KG1 (cell line): ENCODE data around the gene COL15A1.

ENCODE experiments used
- DNase-seq: peaks from one replicate; lab custom pipeline; 2025; lab: John Stamatoyannopoulos, UW

COL15A1 gene

GRCh38 chr9:98949565-98949964 is 5.9 kb downstream of the COL15A1 start:
- no peak for DNase-seq

GRCh38 chr9:98950262-98950661 is 6.6 kb downstream of the COL15A1 start:
- DNase-seq, result no peak

GRCh38 chr9:98951967-98952366 is 8.3 kb downstream of the COL15A1 start:
- no peak for DNase-seq

- DNase-seq, result no peak
Observed at GRCh38 chr9:98953581-98954243, 10.0 kb downstream of the COL15A1 start.

- DNase-seq, result no peak
Observed at GRCh38 chr9:98954244-98954610, 10.5 kb downstream of the COL15A1 start.

GRCh38 chr9:98955259-98955658 is 11.6 kb downstream of the COL15A1 start:
- no peak for DNase-seq

GRCh38 chr9:98957826-98958225 is 14.1 kb downstream of the COL15A1 start:
- DNase-seq, result no peak

- no peak for DNase-seq
Observed at GRCh38 chr9:98958271-98958984, 14.7 kb downstream of the COL15A1 start.

- no peak for DNase-seq
Observed at GRCh38 chr9:98960409-98960808, 16.7 kb downstream of the COL15A1 start.

GRCh38 chr9:98961513-98962180 is 17.9 kb downstream of the COL15A1 start:
- DNase-seq, result no peak

- no peak for DNase-seq
Observed at GRCh38 chr9:98962181-98962560, 18.5 kb downstream of the COL15A1 start.

- DNase-seq, result no peak
Observed at GRCh38 chr9:98962861-98963260, 19.2 kb downstream of the COL15A1 start.

- no peak for DNase-seq
Observed at GRCh38 chr9:98964201-98964600, 20.5 kb downstream of the COL15A1 start.

GRCh38 chr9:98964911-98965336 is 21.2 kb downstream of the COL15A1 start:
- DNase-seq, result no peak

GRCh38 chr9:98966676-98967075 is 23.0 kb downstream of the COL15A1 start:
- DNase-seq, result no peak

GRCh38 chr9:98967257-98967656 is 23.6 kb downstream of the COL15A1 start:
- DNase-seq, result no peak

- no peak for DNase-seq
Observed at GRCh38 chr9:98967680-98968079, 24.0 kb downstream of the COL15A1 start.

GRCh38 chr9:98968601-98969337 is 25.1 kb downstream of the COL15A1 start:
- DNase-seq, result no peak

GRCh38 chr9:98970532-98971041 is 26.9 kb downstream of the COL15A1 start:
- DNase-seq, result no peak

- DNase-seq, result no peak
Observed at GRCh38 chr9:98971168-98971914, 27.6 kb downstream of the COL15A1 start.

GRCh38 chr9:98971915-98972223 is 28.2 kb downstream of the COL15A1 start:
- DNase-seq, result no peak

- DNase-seq, result no peak
Observed at GRCh38 chr9:98972716-98973115, 29.0 kb downstream of the COL15A1 start.
